Upper lobe of left lung (tissue), 6 donors: Measurements from ENCODE around the gene LIPG. TPM values are rescaled to one million over a fixed set of nuclear protein-coding genes. Genes with fewer than 3 reads are reported as not detected.

Experiments
- ATAC-seq, 2 donors: fragments of 200-7000 bp; cut with Tn5 transposase; one replicate each; pipeline ENCODE4 v1.9.1; 2022; ENCODE audit warnings: mild to moderate bottlenecking in 2 of 2, moderate library complexity in 2 of 2; ENCODE audit not compliant: low FRiP score in 2 of 2
- DNase-seq, 2 donors: peaks; one replicate each; pipeline ENCODE4 v3.0.0-alpha.2; 2019 to 2020
- H3K27ac ChIP-seq, 4 donors: fragments of 200-600 bp; sonication (generic); one replicate each; pipeline ENCODE4 v1.5.1; 2016 to 2019
- H3K27me3 ChIP-seq, 4 donors: fragments of 200-600 bp; sonication (generic); one replicate each; pipeline ENCODE4 v1.5.1; 2017 to 2019
- H3K36me3 ChIP-seq, 4 donors: fragments of 200-600 bp; sonication (generic); one replicate each; pipeline ENCODE4 v1.5.1; 2016 to 2019
- H3K4me1 ChIP-seq, 4 donors: fragments of 200-600 bp; sonication (generic); one replicate each; pipeline ENCODE4 v1.5.1; 2018 to 2019
- H3K4me3 ChIP-seq, 4 donors: fragments of 200-600 bp; sonication (generic); one replicate each; pipeline ENCODE4 v1.5.1; 2017 to 2019; ENCODE audit warnings: mild to moderate bottlenecking in 2 of 4, moderate library complexity in 1 of 4
- H3K9me3 ChIP-seq, 4 donors: fragments of 200-600 bp; sonication (generic); one replicate each; pipeline ENCODE4 v1.5.1; 2018 to 2019
- EP300 ChIP-seq, 4 donors: sonication (generic); formaldehyde crosslinking; IDR thresholded peaks; one replicate each; pipeline ENCODE4 v1.5.1; 2017; ENCODE audit warnings: antibody characterized with exemption in 4 of 4, control low read depth in 2 of 4
- POLR2A ChIP-seq, 4 donors: fragments of 450-650 bp; IDR thresholded peaks; one replicate each; pipeline ENCODE4 v1.5.1; 2016 to 2017; ENCODE audit warnings: antibody characterized with exemption in 4 of 4, mild to moderate bottlenecking in 2 of 4
- POLR2AphosphoS5 ChIP-seq, 2 donors: sonication (generic); formaldehyde crosslinking; IDR thresholded peaks; one replicate each; pipeline ENCODE4 v1.5.1; 2017; ENCODE audit warnings: antibody characterized with exemption in 2 of 2
- WGBS, 2 donors: methylation state at CpG; one replicate each; pipeline ENCODE4 v1.1.5; 2017 to 2018; 5-methylcytosine and 5-hydroxymethylcytosine counted together
- total RNA-seq, 6 donors: library from RNA; depleted of rRNA in 4 of 6; stranded (reverse); fragments of >200 nt in 4 of 6; gene quantifications; one replicate each; pipeline versions ENCODE4 v1.1.0 to v1.2.1, GENCODE V29; 2016 to 2021
- TF ChIP-seq, protein P1 (sequence below), 6 experiments: fragments of 450-650 bp in 4 of 6; fragments of 200-600 bp in 2 of 6; sonication (generic) in 2 of 6; IDR thresholded peaks; one replicate each; pipeline ENCODE4 v1.5.1; 2016 to 2019; ENCODE audit warnings: antibody characterized with exemption in 6 of 6
- donor health status: DM: no; HTN: no; CAD: no; lungs with moderate emphysema.
- donor health status: DM: no; HTN: yes; CAD: no; lungs with severe emphysema.

The LIPG gene
- total RNA-seq, 6 donors from 2014 or later = 1.9 to 12.2 (median 4.5) TPM

GRCh38 chr18:49609256-49610021 lies 47.6 kb downstream of the LIPG start:
- H3K9me3 ChIP-seq = peaks cover 0 to 5% (median 0%) of the 10 kb centered on the region in 4 donors
- TF ChIP-seq, protein P1, sequence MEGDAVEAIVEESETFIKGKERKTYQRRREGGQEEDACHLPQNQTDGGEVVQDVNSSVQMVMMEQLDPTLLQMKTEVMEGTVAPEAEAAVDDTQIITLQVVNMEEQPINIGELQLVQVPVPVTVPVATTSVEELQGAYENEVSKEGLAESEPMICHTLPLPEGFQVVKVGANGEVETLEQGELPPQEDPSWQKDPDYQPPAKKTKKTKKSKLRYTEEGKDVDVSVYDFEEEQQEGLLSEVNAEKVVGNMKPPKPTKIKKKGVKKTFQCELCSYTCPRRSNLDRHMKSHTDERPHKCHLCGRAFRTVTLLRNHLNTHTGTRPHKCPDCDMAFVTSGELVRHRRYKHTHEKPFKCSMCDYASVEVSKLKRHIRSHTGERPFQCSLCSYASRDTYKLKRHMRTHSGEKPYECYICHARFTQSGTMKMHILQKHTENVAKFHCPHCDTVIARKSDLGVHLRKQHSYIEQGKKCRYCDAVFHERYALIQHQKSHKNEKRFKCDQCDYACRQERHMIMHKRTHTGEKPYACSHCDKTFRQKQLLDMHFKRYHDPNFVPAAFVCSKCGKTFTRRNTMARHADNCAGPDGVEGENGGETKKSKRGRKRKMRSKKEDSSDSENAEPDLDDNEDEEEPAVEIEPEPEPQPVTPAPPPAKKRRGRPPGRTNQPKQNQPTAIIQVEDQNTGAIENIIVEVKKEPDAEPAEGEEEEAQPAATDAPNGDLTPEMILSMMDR (IDR thresholded peaks at IDR 0.05) = no peak
- TF ChIP-seq EP300 (IDR thresholded peaks at IDR 0.05) (no peak), POLR2A (IDR thresholded peaks at IDR 0.05) (no peak), POLR2AphosphoS5 (IDR thresholded peaks at IDR 0.05) (no peak)
- DNase-seq = no peak
- H3K36me3 ChIP-seq = no peaks in the 10 kb centered on the region
- 75 to 90% methylated on average over 3 of the region's 3 CpGs for WGBS, 2 donors
- no peak overlapping the region for H3K27ac ChIP-seq
- no peaks in the 10 kb centered on the region for H3K4me1 ChIP-seq
- no peak for ATAC-seq
- H3K27me3 ChIP-seq = no peaks in the 10 kb centered on the region
- no peak overlapping the region for H3K4me3 ChIP-seq

- H3K4me3 ChIP-seq = no peak overlapping the region
- H3K27me3 ChIP-seq = no peaks in the 10 kb centered on the region
- H3K9me3 ChIP-seq = peaks cover 0 to 5% (median 0%) of the 10 kb centered on the region in 4 donors
- H3K4me1 ChIP-seq = no peaks in the 10 kb centered on the region
- ATAC-seq = no peak
- no peaks in the 10 kb centered on the region for H3K36me3 ChIP-seq
- H3K27ac ChIP-seq = no peak overlapping the region
- TF ChIP-seq, protein P1 (IDR thresholded peaks at IDR 0.05) = no peak
- TF ChIP-seq POLR2AphosphoS5 (IDR thresholded peaks at IDR 0.05) = no peak
- TF ChIP-seq EP300 (IDR thresholded peaks at IDR 0.05) = no peak
- 84 to 100% methylated on average over 3 of the region's 3 CpGs for WGBS, 2 donors
- DNase-seq = no peak
Measured at GRCh38 chr18:49610022-49610445, 48.2 kb downstream of the LIPG start.

GRCh38 chr18:49611316-49611715 lies 49.5 kb downstream of the LIPG start:
- H3K27ac ChIP-seq = no peak overlapping the region
- no peaks in the 10 kb centered on the region for H3K9me3 ChIP-seq
- H3K4me3 ChIP-seq = no peak overlapping the region
- DNase-seq (no peak), ATAC-seq (no peak)
- H3K36me3 ChIP-seq = no peaks in the 10 kb centered on the region
- H3K27me3 ChIP-seq = no peaks in the 10 kb centered on the region
- WGBS, 2 donors = 83 to 86% methylated on average over 3 of the region's 3 CpGs
- TF ChIP-seq EP300 (IDR thresholded peaks at IDR 0.05) (no peak), POLR2AphosphoS5 (IDR thresholded peaks at IDR 0.05) (no peak), POLR2A (IDR thresholded peaks at IDR 0.05) (no peak)
- TF ChIP-seq, protein P1 (IDR thresholded peaks at IDR 0.05) = no peak
- no peaks in the 10 kb centered on the region for H3K4me1 ChIP-seq

GRCh38 chr18:49612515-49613033 lies 50.7 kb downstream of the LIPG start:
- H3K36me3 ChIP-seq = no peaks in the 10 kb centered on the region
- no peak for ATAC-seq
- no peaks in the 10 kb centered on the region for H3K4me1 ChIP-seq
- no peaks in the 10 kb centered on the region for H3K27me3 ChIP-seq
- 72 to 75% methylated on average over 5 to 11 of the region's 11 CpGs for WGBS, 2 donors
- no peak overlapping the region for H3K27ac ChIP-seq
- TF ChIP-seq EP300 (IDR thresholded peaks at IDR 0.05) (no peak), POLR2AphosphoS5 (IDR thresholded peaks at IDR 0.05) (no peak), POLR2A (IDR thresholded peaks at IDR 0.05) (no peak)
- TF ChIP-seq, protein P1 (IDR thresholded peaks at IDR 0.05) = no peak
- H3K9me3 ChIP-seq = no peaks in the 10 kb centered on the region
- H3K4me3 ChIP-seq = no peak overlapping the region
- no peak for DNase-seq
